ENCODE measurements around the gene UNC13D.
A peak's percentile ranks its signal among the peaks of the same experiment; 100 is the strongest.

UNC13D gene

DNA sequence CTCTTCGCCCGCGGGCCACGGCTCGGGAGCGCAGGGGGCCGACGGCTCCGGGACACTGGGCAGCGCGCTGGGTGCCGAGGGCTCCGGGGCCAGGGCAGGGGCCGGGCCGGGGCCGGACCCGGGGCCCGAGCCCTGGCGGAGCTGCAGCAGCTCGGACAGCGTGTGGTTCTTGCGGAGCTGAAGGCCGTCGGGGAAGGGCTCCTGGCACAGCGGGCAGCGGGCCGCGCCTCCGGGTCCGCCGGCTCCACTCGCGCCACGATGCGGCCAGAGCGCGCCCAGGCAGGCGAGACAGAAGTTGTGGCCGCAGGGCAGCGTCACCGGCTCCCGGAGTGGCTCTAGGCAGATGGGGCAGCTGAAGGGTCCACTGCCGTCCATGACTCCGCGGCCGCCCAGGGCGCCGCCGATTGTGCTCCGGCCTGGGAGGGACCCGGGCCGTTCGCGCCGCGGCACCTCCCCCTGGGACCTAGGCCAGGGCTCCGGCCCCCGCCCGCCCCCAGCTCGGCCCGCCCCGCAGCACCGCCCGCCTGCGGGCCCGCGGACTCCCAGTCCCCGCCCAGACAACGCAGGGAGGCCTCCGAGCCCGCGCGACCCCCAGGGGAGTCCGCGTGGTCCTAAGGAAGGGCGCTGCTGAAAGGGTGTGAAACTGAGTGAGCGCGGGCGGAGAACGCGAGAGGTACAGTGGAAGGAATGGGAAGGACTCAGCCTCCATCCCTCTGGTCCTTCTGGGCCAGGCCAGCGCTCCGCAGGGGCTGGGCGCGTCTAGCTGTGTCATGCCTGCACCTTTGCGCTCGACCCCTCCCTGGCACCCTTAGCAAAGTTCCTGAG lies 34.2 kb upstream of the UNC13D start, which contains the start of gene TRIM47:
Gene TRIM47, minus strand, starts transcription at position 408 of the 825 bp plus-strand sequence. Its CDS starts 33 bp downstream, at position 375.
- TF ChIP-seq TEAD4 (IDR thresholded peaks at IDR 0.05) (0 out of 2 replicates have a peak, but pooled peaks have one; percentile 14), ZBTB7A (IDR thresholded peaks at IDR 0.05; ENCODE audit: low read depth) (peak; percentile 94; the same call in 1 of the 2 replicates), CEBPB (IDR thresholded peaks at IDR 0.05) (no peak), NFIC (IDR thresholded peaks at IDR 0.05) (no peak; the same call in 1 of the 2 replicates), TAF1 (IDR thresholded peaks at IDR 0.05; ENCODE audit: low read depth) (no peak; the same call in 1 of the 2 replicates), RAD21 (IDR thresholded peaks at IDR 0.05; ENCODE audit: low read depth) (no peak), REST (IDR thresholded peaks at IDR 0.05; ENCODE audit: low read depth) (no peak), EP300 (IDR thresholded peaks at IDR 0.05; ENCODE audit: borderline replicate concordance) (0 out of 2 replicates have a peak, but pooled peaks have one; percentile 12)
- TF ChIP-seq, protein P1, sequence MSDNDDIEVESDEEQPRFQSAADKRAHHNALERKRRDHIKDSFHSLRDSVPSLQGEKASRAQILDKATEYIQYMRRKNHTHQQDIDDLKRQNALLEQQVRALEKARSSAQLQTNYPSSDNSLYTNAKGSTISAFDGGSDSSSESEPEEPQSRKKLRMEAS (IDR thresholded peaks at IDR 0.05) = peak; percentile 76
- TF ChIP-seq, protein P2, sequence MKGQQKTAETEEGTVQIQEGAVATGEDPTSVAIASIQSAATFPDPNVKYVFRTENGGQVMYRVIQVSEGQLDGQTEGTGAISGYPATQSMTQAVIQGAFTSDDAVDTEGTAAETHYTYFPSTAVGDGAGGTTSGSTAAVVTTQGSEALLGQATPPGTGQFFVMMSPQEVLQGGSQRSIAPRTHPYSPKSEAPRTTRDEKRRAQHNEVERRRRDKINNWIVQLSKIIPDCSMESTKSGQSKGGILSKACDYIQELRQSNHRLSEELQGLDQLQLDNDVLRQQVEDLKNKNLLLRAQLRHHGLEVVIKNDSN (IDR thresholded peaks at IDR 0.05) = no peak; the same call in 1 of the 2 replicates

- TF ChIP-seq RAD21 (IDR thresholded peaks at IDR 0.05; ENCODE audit: low read depth) = peak; percentile 23; the same call in 1 of the 2 replicates
- TF ChIP-seq, protein P1 (IDR thresholded peaks at IDR 0.05) = peak; percentile 90
- TF ChIP-seq NFIC (IDR thresholded peaks at IDR 0.05) = no peak
- TF ChIP-seq YY1 (IDR thresholded peaks at IDR 0.05; ENCODE audit: low read depth) = peak; percentile 71; the same call in 1 of the 2 replicates
- no peak; the same call in 1 of the 2 replicates for TF ChIP-seq EP300 (IDR thresholded peaks at IDR 0.05; ENCODE audit: borderline replicate concordance)
- TF ChIP-seq FOXM1 (IDR thresholded peaks at IDR 0.05; ENCODE audit: borderline replicate concordance, low read depth) = no peak
- TF ChIP-seq TAF1 (IDR thresholded peaks at IDR 0.05; ENCODE audit: low read depth) = no peak
- TF ChIP-seq, protein P2 (IDR thresholded peaks at IDR 0.05) = peak; percentile 40; the same call in 1 of the 2 replicates
- no peak for TF ChIP-seq EGR1 (IDR thresholded peaks at IDR 0.05)
- no peak; the same call in 1 of the 2 replicates for TF ChIP-seq ZBTB7A (IDR thresholded peaks at IDR 0.05; ENCODE audit: low read depth)
- no peak for TF ChIP-seq CEBPB (IDR thresholded peaks at IDR 0.05)
- no peak for TF ChIP-seq REST (IDR thresholded peaks at IDR 0.05; ENCODE audit: low read depth)
- TF ChIP-seq TEAD4 (IDR thresholded peaks at IDR 0.05) = no peak
- TF ChIP-seq TCF12 (IDR thresholded peaks at IDR 0.05; ENCODE audit: low read depth) = no peak
- no peak for TF ChIP-seq CREB1 (IDR thresholded peaks at IDR 0.05; ENCODE audit: low read depth)
Measured at GRCh38 chr17:75877752-75878173, 33.6 kb upstream of the UNC13D start.

DNA sequence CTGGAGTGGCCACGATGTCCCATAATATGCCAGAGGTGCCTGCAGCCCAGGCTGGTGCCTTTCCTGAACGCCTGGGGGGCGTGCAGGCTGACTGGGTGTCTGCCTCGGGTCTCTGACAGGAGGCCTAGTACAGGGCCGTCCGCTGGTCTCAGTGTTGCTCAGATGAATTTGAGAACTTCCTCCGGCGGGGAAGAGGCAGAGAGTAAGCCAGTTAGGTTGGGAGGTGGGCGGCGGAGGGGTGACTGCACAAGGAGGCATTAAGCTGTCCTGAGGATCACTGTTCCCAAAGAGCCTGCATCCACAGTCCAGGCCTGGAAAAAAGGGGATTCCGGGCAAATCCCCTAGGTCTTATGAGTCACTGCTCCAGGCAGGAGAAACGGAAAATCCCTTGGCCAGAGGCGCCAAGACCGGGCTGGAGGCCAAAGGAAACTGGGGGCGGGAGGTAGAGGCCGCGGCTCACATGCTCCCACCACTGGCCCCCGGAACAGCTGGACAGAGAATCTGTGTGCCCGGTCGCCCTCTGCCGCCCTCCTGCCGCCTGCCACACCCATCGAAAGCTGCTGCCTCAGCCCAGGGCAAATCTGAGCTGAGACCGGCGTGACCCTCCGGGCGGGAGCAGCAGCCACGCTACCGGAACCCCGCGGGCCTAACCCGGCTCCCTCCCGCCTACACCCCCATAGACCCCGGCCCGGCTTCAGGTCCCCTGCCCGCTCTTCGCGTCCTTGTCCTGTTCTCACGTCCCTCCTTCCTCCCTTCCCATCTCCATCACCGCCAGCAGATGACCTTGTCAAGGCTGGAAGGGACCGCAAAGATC lies 32.9 kb upstream of the UNC13D start:
- TF ChIP-seq, protein P2 (IDR thresholded peaks at IDR 0.05) = 0 out of 2 replicates have a peak, but pooled peaks have one; percentile 15
- TF ChIP-seq CEBPB (IDR thresholded peaks at IDR 0.05) (no peak), ZBTB7A (IDR thresholded peaks at IDR 0.05; ENCODE audit: low read depth) (peak; percentile 83), YY1 (IDR thresholded peaks at IDR 0.05; ENCODE audit: low read depth) (no peak), EP300 (IDR thresholded peaks at IDR 0.05; ENCODE audit: borderline replicate concordance) (peak; percentile 58; the same call in 1 of the 2 replicates), EGR1 (IDR thresholded peaks at IDR 0.05) (peak; percentile 77), TAF1 (IDR thresholded peaks at IDR 0.05; ENCODE audit: low read depth) (0 out of 2 replicates have a peak, but pooled peaks have one; percentile 2), NFIC (IDR thresholded peaks at IDR 0.05) (peak; percentile 92), TCF12 (IDR thresholded peaks at IDR 0.05; ENCODE audit: low read depth) (peak; percentile 76), RAD21 (IDR thresholded peaks at IDR 0.05; ENCODE audit: low read depth) (peak; percentile 46; the same call in 1 of the 2 replicates), TEAD4 (IDR thresholded peaks at IDR 0.05) (peak; percentile 62)
- TF ChIP-seq, protein P1 (IDR thresholded peaks at IDR 0.05) = no peak

Data from Ishikawa (cell line).